Measurements from ENCODE around the gene FAM53A.

The FAM53A gene

GRCh38 chr4:1623821-1624518, 60.1 kb downstream of the FAM53A start:
- DNase-seq (ENCODE audit: low read depth in 4 of 4, low spot score in 1 of 4) = no peak

DNA sequence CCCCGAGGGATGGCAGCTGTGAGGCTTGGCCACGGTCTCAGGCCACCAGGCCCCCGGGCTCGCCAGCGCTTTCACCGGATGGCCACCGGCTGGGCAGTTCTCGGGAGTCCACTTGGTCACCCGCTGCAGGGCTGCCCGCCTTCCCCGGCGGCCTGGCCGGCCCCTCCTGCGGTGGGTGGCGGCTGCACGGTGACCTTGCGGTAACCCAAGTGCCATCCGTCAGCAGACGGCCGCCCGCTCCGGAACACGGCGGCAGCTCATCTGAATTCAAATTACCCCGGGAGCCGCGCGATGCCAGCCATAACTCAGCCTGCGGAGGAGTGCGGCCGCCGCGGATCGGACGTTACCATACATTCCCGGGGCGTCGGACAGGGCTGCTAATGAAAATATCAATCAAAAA, 60.7 kb downstream of the FAM53A start:
- DNase-seq (ENCODE audit: low read depth in 4 of 4, low spot score in 1 of 4) = no peak

GRCh38 chr4:1622956-1623355, 61.2 kb downstream of the FAM53A start:
- DNase-seq (ENCODE audit: low read depth in 4 of 4, low spot score in 1 of 4) = no peak

- DNase-seq (ENCODE audit: low read depth in 4 of 4, low spot score in 1 of 4) = no peak
These were observed 61.9 kb downstream of the FAM53A start for GRCh38 chr4:1622238-1622637.

DNA sequence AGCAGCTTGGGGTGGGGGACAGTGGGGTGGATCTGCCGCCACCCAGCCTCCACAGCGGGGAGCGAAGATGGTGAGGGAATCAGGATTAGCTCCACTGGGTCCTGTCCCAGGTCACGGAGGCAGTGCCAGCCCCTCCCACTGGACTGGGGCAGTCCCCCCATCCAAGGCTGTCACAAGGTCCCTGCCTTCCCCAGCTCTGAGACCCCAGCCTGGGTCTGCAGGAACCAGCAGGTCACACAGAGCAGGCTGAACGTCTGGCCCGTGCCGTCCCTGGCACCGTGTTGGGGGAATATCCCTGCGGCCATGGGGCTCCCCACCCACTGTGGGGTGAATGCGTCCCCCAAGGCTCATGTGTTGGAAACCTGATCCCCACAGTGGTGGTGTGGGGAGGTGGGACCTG, 62.6 kb downstream of the FAM53A start:
- DNase-seq (ENCODE audit: low read depth in 4 of 4, low spot score in 1 of 4) = no peak

DNA sequence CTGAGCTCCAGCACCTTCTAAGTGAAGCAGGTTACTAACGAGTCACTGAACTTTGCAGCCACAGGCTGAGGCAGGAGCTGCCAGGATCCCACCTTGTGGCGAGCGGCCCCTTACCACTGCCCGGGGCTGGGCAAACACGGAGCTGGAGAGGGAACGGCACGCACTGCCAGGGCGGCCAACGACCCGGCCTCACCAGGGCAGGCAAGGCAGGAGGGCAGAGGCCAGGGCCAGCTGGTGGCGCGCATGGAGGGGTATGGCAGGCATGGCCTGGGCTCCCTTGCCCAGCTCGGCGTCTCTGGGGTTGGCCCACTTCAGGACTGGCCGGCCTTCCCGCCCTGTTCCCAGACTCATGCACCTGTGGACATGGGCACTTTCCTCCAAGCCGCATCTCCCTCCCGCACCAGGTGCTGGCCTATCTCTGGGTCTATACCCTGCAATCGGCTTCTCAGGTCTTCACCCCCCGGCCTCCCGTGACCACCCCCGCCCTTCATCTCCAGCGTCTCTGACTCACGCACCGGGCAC, 64.9 kb downstream of the FAM53A start:
- no peak for DNase-seq (ENCODE audit: low read depth in 4 of 4, low spot score in 1 of 4)

GRCh38 chr4:1618438-1618837, 65.7 kb downstream of the FAM53A start:
- no peak for DNase-seq (ENCODE audit: low read depth in 4 of 4, low spot score in 1 of 4)

DNA sequence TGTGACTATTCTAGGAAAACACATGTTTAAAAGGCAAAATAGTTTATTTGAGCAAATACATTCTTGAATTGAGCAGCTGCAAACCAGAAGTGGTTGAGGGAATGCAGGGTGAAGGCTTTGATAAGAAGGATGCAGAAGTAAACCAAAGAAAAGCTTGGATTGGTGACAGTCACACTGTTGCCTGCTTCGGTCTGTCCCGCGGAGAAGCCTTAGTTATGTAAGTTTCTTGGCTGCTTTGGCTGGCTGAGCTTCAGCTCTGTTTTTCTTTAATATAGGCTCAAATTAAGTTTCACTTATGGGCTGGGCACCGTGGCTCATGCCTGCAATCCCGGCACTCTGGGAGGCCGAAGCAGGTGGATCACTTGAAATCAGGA, 67.6 kb downstream of the FAM53A start:
- DNase-seq (ENCODE audit: low read depth in 4 of 4, low spot score in 1 of 4) = no peak

GRCh38 chr4:1615786-1616556, 68.1 kb downstream of the FAM53A start:
- no peak for DNase-seq (ENCODE audit: low read depth in 4 of 4, low spot score in 1 of 4)

- DNase-seq (ENCODE audit: low read depth in 4 of 4, low spot score in 1 of 4) = no peak
These were observed 69.1 kb downstream of the FAM53A start for GRCh38 chr4:1614854-1615595.

GRCh38 chr4:1614502-1614853, 69.6 kb downstream of the FAM53A start:
- DNase-seq (ENCODE audit: low read depth in 4 of 4, low spot score in 1 of 4) = no peak

- DNase-seq (ENCODE audit: low read depth in 4 of 4, low spot score in 1 of 4) = no peak
These were observed 70.1 kb downstream of the FAM53A start for GRCh38 chr4:1614049-1614448.

GRCh38 chr4:1613099-1613495, 71.0 kb downstream of the FAM53A start:
- no peak for DNase-seq (ENCODE audit: low read depth in 4 of 4, low spot score in 1 of 4)

DNA sequence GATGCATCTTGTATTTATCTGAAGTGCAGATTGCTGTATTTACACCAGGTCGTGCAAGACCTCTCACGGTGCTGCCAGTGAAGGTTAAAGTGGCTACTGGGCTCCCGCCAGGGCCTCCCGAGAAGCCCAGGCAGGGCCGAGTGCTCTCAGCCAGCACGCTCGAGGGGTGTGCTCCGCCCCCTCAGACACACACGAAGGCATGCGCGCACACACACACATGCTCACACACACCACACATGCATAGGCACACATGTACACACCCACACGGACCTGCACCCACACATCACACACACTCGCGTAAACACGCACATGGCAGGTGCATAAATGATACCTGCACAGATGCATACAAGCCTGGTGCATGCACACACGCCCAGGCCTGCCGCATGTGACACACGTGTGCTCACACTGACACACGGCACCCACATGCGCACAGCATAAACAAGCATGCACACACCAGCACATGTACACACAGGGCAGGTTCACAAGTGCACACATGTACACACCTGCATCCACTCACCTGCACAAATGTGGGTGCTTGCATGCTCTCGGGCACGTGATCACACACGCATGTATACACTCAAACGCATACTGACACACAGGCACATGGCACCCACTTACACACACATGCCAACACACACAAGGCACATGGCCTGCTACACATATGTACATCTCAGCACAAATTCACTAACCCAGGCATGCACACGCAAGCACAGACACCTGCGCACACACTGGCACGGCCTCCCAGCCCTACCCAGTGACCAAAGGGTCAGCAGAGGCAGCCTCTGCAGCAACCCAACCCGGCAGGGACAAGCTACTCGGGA, 71.6 kb downstream of the FAM53A start:
- no peak for DNase-seq (ENCODE audit: low read depth in 4 of 4, low spot score in 1 of 4)

GRCh38 chr4:1611501-1611870, 72.6 kb downstream of the FAM53A start:
- DNase-seq (ENCODE audit: low read depth in 4 of 4, low spot score in 1 of 4) = no peak

DNA sequence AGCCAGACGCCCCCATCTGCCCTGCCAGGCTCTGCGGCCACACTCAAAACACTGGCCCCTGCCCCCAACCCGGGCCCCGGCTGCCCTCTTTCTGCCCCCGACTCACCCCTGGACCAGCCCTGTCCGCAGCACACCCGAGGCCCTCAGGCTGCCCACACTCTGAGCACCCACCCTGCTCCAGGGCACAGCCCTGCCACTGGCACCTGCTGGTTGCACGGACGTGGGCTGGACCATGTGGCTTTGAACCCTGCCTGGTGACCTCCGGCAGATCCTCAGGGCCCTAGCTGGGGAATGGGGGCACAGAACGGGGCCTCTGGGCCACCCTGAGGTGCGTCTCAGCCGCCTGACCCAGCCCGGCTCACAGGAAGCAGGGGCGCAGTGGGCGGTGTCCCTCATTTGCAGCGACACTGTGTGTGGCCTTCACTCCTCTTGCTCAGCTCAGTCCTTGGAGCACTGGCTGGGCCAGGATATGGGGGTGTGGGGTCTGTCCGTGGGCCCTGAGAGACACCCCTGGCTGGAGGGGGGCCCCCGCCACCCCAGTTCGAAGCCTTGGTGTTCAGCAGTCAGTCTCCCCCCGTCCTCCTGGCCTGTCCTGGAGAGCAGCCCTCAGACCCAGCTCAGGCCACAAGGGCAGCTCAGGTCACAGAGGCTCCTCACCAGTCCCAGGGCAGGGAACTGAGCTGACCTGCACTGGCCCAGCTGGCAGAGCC, 73.2 kb downstream of the FAM53A start:
- no peak for DNase-seq (ENCODE audit: low read depth in 4 of 4, low spot score in 1 of 4)

GRCh38 chr4:1609901-1610790, 74.0 kb downstream of the FAM53A start:
- no peak for DNase-seq (ENCODE audit: low read depth in 4 of 4, low spot score in 1 of 4)

GRCh38 chr4:1608821-1609500, 75.2 kb downstream of the FAM53A start:
- DNase-seq (ENCODE audit: low read depth in 4 of 4, low spot score in 1 of 4) = no peak

Measured in stimulated activated CD4-positive, alpha-beta T cell treated with anti-CD3 and anti-CD28 coated beads, Interleukin-1b, Interleukin-23, amount 100 ng/mL, for 24 hours (primary cell).